HG03558 (cell line): ENCODE results near the gene SLC16A6.
A peak's percentile ranks its signal among the peaks of the same experiment; 100 is the strongest.
"Not testable (repeated sequence)": the region's sequence is repeated elsewhere in the genome, so short reads cannot be mapped to it uniquely, and the experiment has no call there.

Experiments used
- ATAC-seq: cut with Tn5 transposase; IDR thresholded peaks from one replicate; pipeline ENCODE4 v1.9.1; 2021; ENCODE audit warnings: moderate number of reproducible peaks; ENCODE audit not compliant: unreplicated experiment; ENCODE audit errors: extremely low read depth

Gene SLC16A6, protein sequence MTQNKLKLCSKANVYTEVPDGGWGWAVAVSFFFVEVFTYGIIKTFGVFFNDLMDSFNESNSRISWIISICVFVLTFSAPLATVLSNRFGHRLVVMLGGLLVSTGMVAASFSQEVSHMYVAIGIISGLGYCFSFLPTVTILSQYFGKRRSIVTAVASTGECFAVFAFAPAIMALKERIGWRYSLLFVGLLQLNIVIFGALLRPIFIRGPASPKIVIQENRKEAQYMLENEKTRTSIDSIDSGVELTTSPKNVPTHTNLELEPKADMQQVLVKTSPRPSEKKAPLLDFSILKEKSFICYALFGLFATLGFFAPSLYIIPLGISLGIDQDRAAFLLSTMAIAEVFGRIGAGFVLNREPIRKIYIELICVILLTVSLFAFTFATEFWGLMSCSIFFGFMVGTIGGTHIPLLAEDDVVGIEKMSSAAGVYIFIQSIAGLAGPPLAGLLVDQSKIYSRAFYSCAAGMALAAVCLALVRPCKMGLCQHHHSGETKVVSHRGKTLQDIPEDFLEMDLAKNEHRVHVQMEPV

DNA sequence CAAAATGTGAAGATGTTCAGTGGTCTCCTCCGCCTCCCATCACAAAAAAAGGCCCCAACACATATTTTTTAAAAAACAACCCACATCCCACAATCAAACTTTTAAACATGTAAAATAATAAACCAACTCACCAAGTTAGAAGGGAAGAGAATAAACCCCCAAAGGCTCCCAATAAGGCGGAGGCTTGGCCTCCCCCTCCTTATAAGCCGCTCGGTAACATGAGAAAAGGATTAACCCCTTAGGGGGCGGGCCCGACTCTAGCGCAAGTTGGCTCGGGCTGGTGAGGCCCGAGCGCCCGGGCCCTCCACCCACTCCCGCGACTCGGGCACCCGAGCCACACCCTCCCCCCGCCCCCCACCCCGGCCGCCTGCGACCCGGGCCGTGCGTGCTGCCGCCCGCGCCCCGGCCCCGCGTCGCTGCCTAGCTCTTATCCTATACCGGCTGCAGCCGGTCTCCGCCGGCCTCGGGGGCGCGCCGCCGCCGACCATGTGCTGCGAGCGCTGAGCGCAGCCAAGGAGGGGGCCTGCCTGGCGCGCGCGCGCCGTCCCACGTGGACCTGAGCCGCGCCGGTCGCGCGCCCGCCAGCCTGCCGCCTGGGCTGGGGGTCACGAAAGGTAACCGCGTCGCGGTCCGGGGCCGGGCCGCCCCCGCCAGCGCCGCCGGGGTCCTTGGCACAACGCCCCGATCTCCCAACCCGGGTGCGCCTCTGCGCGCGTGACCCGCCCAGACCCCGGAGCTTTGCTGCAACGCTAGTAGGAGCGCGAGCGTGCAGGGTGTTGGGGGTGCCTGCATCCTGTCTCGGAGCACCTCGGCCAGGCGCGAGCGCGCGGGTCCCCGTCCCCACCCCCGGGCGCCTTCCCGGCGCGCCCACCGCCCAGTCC, at the start of gene SLC16A6, which contains the start of gene ARSG:
Gene SLC16A6 (minus strand): TSS at position 173 of the 881 bp plus-strand sequence. CDS start 12,807 bp downstream, outside the sequence.
Gene ARSG (plus strand): TSS at position 541 of the 881 bp plus-strand sequence. CDS start 15,999 bp downstream, outside the sequence.
- peak; percentile 33 for ATAC-seq

DNA sequence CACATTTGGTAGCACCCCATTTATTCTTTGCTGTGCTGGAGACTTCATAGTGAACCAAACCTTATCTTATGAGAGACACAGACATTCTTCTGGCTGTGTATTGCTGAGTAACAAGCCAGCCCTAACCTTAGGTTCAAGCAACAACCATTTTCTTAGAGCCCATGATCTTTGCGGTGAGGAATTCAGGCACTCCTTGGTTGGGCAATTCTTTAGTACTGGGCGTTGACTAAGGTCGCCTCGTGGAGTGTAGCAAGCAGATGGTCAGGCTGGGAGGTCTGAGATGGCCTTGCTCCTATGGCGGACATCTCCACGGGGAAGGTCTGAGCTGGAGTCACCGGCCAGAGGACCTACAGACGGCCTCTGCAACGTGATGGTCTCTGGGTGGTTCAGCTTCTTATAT, 43.5 kb upstream of the SLC16A6 start:
- ATAC-seq, result no peak

DNA sequence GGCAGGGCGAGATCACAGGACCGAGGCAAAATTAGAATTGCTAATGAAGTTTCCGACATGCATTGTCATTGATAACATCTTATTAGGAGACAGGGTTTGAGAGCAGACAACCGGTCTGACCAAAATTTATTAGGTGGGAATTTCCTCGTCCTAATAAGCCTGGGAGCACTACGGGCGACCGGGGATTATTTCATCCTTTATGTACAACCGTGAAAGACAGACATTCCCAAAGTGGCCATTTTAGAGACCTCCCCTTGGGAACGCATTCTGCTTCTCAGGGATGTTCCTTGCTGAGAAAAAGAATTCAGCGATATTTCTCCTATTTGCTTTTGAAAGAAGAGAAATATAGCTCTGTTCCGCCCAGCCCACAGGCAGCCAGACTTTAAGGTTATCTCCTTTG, 41.0 kb upstream of the SLC16A6 start:
- ATAC-seq, result not testable (repeated sequence)

DNA sequence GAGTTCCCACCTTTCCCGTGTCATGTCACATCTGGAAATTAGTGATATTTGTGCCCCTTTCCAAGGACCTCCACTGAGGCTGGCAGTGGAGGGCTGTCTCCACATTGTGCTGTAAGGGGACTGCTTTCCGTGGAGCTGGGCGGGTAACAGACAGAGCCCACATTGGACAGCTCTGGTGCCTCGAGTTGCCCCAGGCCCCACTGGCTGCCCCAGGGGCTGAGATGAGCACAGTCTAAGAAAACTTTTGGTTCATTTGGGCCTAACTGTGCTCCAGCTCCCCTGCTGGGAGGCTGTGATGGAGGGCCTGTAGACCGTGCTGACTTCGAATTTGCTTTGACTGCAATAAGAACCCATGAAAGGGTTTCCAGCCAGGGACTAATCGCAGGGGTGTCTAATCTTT, 38.4 kb upstream of the SLC16A6 start:
- no peak for ATAC-seq

DNA sequence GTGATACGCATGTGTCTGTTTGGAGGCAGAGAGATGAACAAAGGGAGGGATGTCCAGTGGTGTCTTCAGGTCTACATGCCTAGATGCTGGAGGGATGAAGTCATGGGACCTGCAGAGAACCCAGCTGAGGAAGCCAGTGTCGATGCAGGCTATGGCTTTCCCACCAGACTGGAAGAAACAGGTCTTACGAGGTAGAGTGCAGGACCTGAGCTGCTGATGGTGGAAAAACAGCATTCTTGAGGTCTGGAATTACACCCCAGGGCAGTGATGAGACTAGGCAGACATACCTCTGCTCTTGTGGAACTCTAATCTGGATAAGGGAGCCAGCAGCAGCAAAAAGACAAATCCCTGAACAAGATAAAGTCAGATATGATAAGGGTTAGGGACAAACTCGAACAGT, 37.7 kb upstream of the SLC16A6 start:
- no peak for ATAC-seq

DNA sequence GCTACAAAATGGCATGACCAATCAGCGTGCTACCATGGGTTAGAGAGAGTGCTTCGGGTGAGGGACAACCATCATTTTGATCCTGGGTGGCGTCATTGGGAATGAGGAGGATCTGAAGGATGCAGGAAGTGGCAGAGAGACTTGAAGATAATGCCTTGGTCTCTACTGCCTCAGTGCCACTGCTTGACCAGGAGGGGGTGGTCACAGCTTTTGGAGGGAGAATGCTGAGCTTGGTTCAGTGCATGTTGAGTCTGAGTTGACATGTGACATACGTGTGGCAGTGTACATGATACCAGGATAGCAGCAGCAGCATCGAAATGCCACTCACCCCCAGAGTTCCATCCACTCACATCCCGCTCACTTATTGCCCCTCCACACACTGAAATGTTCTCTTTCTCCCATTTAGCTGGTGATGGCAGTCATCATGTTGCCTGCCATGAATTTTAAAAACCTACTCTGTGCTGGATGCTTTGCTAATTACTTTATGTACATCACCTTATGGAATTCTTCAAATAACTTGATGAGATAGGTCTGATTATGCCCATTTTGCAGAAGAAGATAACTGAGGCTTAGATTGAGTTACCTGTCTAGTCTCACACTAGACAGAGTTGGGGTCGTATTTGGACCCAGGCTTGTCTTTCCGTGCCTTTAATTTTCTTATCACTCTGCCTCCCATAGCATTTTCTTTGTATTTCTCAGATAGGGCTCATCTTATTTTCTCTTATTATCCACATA, 37.1 kb upstream of the SLC16A6 start:
- no peak for ATAC-seq

DNA sequence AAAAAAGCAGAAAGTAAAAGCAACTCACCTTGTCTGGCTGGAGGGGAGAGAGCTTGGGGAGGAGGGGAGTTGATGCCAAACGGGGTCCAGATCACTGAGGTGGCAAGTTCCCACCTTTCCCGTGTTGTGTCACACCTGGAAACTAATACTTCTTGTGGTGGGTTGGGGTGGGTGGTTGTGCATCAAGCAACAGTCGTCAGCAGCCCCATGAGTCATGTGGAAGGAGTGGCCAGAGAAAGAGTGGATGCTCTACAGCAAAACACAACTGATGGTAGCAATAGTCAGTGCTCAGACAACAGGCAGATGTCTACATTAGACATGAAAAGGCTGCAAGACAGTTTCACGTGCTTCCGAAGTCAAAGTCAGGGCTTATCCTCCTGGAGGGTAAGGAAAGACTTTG, 35.8 kb upstream of the SLC16A6 start:
- ATAC-seq, result no peak

DNA sequence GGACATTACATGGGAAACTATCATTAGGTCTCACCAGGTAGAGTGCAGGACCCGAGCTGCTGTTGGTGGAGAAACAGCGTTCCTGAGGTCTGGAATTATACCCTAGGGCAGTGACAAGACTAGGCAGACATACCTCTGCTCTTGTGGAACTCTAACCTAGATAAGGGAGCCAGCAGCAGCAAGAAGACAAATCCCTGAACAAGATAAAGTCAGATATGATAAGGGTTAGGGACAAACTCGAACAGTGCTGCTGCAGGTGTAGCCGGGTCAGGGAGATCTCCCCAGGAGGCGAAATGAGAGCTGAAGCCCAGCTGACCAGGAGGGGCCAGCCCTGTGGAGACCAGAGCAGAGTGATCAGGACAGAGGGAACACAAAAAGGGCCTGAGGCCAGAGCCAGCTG, 35.0 kb upstream of the SLC16A6 start:
- no peak for ATAC-seq

DNA sequence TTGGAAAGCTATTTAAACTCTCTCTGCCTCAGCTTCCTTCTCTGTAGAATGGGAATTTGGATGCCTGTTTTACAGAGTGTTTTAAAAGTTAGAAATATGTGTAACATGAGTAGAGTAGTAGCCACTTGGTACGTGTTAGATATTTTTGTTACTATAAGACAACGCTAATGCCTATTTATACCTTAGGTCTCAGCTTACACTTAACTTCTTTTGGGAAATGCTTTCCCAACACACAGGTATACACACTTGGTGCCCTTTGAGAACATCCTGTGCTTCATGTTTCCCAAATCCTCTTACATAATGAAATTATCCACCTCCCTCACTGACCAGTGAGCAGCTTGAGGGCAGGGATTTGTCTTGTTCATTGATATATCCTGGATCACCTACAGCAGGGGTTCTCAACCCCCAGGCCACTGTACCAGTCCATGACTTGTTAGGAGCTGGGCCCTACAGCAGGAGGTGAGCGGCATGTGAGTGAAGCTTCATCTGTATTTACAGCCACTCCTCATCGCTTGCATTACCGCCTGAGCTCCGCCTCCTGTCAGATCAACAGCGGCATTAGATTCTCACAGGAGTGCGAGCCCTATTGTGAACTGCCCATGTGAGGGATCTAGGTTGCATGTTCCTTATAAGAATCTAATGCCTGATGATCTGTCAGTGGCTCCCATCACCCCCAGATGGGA, 33.9 kb upstream of the SLC16A6 start:
- no peak for ATAC-seq

DNA sequence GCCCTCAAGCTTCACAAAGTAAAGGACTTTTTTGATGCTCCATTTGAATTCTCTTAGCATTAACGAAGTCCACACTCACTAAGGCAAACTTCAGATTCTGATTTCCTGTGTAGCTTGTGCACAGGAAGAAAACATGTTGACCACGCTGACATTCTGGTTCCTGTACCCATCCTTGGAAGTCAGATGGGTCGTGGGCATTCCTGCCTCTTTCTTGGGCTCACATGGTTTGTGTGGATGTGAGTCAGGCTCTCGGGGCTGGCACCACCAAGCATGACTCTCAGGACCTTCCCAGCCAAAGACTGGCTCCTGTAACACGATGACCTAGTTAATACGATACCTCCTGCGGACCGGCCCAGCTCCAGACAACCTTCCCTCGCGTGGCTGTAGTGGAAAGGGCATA, 33.2 kb upstream of the SLC16A6 start:
- no peak for ATAC-seq

DNA sequence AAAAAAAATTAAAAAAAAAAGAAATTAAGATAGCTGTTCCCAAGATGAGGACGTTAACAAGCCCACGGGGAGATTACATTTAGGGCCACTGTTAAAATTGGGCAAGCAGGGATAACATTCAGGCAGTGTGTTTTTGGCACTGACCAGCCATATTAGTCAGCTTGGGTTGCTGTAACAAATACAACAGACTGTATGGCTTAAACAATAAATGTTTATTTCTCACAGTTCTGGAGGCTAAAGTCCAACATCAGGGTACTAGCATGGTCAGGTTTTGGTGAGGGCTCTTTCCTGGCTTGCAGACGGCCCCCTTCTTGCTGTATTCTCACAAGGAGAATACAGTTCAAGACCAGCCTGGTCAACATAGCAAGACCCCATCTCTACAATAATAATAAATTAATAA, 31.7 kb upstream of the SLC16A6 start:
- ATAC-seq, result no peak

DNA sequence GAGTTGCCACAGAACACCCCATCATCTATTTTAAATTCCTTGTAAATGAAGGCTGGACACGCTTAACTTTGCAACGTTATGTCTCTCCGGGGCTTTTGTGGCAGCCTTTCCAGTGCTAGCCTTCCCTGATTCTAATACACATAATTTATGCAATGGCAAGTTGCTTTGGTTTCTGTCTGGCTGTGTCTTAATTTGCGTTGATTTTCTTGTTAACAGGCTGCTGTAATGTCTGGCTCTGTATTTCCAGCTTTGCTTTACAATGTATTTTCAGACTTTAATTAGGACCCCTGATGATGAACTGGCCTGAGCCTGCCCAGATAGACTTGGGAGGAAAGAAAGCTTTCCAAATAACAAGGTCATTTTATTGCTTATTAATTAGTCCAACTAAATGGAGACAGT, 30.6 kb upstream of the SLC16A6 start:
- no peak for ATAC-seq

DNA sequence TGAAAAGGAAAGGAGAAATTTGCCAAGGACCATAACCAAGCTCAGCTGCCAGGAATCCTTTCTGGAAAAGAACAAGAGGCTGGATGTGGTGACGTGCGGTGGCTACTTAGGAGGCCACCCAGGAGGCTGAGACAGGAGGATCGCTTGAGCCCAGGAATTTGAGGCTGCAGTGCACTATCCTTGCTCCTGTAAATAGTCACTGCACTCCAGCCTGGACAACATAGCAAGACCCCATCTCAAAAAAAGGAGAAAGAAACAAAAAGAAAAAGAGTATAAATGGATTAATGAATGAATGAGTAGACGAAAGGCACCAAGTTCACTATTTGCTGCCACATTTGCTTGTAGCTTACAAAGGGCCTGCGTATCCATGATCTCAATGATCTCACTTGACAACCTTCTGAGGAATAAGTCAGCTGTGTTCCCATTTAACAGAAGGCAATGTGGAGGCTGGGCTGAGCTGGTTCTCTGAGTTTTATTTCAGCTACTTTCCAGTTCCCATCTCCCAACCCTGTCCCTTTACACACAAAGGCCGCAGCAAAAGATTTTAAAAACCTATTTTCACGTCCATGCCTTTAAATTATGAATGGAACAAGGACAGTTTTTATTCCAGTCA, 30.1 kb upstream of the SLC16A6 start:
- no peak for ATAC-seq

DNA sequence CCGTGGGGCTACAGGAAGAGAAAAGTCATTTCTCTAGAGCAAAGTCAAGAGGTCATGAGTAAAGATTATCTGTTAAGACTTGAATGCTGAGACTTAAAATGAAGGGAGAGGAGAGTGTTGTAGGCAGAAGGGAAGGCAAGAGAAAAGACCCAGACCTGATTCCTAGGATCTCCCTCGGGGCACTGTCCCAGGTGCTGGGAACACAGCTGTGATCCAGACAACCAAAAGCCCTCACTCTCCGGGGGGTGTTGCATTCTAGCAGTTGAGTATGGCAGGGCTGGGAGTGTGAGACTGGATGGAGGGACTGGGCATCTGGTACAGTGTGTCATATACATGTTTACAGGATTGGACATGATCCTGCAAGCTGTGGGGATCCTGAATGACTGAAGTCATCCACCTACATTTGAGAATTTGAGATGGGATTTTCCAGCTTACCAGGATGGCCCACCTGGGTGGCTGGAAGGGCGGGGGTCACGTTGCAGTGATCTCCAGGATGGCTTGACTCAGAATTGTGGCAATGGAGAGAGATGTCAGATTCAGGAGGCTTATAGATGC, 29.5 kb upstream of the SLC16A6 start:
- no peak for ATAC-seq

DNA sequence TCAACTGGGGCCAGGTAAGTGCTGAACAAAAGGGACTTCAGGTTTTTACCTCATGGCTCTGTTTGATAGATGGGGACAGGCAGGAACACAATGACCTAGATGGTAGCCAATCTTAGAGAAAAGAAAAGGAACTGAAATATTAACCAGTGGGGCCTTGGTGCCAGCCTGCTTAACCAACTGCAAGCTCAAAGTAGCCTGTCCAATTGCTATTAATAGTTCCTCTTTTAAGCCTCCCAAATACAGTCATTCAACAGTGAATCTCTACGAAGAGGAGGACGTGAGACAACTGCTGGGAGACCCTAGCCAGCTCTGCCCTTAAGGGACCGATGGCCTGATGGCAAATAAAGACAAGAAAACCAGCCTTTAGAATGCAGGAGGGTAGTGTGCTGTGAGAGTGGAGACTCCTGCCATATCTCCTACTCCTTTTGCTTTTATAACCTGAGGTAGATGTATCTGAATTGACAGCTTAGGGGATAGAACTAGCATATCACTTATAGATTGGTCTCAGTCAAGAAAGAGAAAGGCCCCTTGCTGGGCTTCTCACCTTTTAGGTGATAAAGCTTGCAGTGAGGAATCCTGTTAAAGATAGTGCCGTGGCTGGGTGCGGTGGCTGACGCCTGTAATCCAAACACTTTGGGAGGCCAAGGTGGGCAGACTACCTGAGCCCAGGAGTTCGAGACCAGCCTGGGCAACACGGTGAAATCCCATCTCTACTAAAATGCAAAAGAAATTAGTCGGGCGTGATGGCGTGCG, 28.7 kb upstream of the SLC16A6 start:
- no peak for ATAC-seq

DNA sequence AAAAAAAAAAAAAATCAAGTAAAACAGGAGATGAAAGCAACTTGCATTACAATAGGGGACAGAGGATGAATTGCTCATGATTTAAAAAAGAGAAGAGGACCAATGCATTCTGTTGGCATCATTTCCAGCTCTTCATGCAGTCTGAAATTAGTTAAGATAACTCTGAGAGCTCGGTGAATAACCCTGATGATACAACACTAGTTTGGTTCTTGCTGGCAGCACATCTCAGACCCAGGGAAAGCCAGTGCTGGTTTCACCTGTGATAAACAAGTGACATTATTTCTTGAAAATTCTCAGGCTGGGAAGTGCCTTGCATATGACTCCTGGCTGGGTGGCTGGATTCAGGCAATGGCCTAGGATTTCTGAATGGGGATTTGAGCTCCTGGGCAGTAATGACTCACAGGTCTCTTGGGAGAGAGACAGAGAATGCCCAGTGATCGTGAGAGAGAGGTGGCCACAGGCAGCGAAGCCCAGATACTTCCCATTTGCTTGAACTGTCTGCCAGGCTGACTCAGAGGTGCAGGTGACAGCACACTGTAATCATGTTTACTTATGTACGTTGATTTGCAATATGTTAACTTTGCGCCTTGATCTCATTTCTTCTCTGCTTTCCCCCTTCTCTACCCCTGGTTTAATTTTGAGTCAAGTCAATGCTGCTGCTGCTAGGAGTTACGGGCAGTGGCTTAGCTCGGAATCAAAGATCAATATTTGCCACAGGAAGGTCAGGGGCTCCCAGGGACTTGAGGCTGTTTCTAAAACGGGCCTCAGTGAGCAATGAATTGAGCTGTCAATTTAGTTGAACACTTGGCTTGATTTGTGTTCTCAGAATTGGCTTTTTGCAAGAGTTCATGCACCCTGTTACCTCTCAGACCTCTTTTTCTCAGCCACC, 27.4 kb upstream of the SLC16A6 start:
- no peak for ATAC-seq

DNA sequence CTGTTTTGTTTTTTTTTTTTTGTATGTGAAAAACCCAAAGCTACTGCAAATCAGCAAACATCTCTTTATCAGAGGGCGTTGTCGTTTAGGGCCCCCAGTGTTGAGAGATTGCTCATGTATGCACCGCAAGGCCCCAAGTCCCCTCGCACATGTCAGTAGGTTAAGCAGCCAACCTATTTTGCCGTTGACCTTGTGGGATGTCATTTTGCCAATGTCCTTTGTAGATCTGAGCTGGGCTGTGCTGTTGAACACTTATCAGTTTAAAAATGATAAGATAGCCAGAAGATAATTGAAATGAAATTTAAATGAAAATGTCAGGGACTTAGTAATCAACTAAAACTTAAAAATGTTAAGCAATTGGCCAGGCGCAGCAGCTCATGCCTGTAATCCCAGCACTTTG, 26.5 kb upstream of the SLC16A6 start:
- no peak for ATAC-seq
